RKO (cell line): Measurements from ENCODE around the gene MPV17.
"Not testable (repeated sequence)": the region's sequence is repeated elsewhere in the genome, so short reads cannot be mapped to it uniquely, and the experiment has no call there.

Experiments used
- DNase-seq: peaks from one replicate; pipeline ENCODE4 v3.0.0-alpha.2; 2016; ENCODE audit warnings: low spot score

MPV17 gene

GRCh38 chr2:27297195-27297594, 25.7 kb downstream of the MPV17 start:
- no peak for DNase-seq

- DNase-seq = no peak
Measured at GRCh38 chr2:27296481-27296880, 26.4 kb downstream of the MPV17 start.

- no peak for DNase-seq
Measured at GRCh38 chr2:27294928-27295327, 28.0 kb downstream of the MPV17 start.

GRCh38 chr2:27291865-27292264, 31.0 kb downstream of the MPV17 start:
- DNase-seq = no peak

- DNase-seq = no peak
Measured at GRCh38 chr2:27290549-27290948, 32.3 kb downstream of the MPV17 start.

- DNase-seq = no peak
Measured at GRCh38 chr2:27288610-27289009, 34.3 kb downstream of the MPV17 start.

- no peak for DNase-seq
Measured at GRCh38 chr2:27285481-27285880, 37.4 kb downstream of the MPV17 start.

GRCh38 chr2:27284996-27285395, 37.9 kb downstream of the MPV17 start:
- no peak for DNase-seq

GRCh38 chr2:27282892-27283291, 40.0 kb downstream of the MPV17 start:
- DNase-seq = no peak

GRCh38 chr2:27281855-27282559, 40.9 kb downstream of the MPV17 start, which contains the start of gene TRIM54:
Gene TRIM54 (plus strand): TSS chr2:27282429. CDS start chr2:27282732, 303 bp downstream.
- peak; percentile 15 for DNase-seq

- no peak for DNase-seq
Measured at GRCh38 chr2:27281442-27281841, 41.5 kb downstream of the MPV17 start.

- no peak for DNase-seq
Measured at GRCh38 chr2:27280826-27281225, 42.1 kb downstream of the MPV17 start.

GRCh38 chr2:27278010-27278409, 44.9 kb downstream of the MPV17 start:
- no peak for DNase-seq

- no peak for DNase-seq
Measured at GRCh38 chr2:27275211-27276150, 47.4 kb downstream of the MPV17 start, which contains the start of gene DNAJC5G. Gene DNAJC5G (plus strand): TSS chr2:27275433. CDS start chr2:27276729, 1,296 bp downstream.

GRCh38 chr2:27272537-27273522, 50.1 kb downstream of the MPV17 start:
- DNase-seq = not testable (repeated sequence)

GRCh38 chr2:27271631-27272340, 51.1 kb downstream of the MPV17 start:
- no peak for DNase-seq

- no peak for DNase-seq
Measured at GRCh38 chr2:27270670-27271069, 52.2 kb downstream of the MPV17 start.

GRCh38 chr2:27270131-27270530, 52.8 kb downstream of the MPV17 start:
- DNase-seq = no peak

GRCh38 chr2:27268296-27268695, 54.6 kb downstream of the MPV17 start:
- DNase-seq = not testable (repeated sequence)

- DNase-seq = no peak
Measured at GRCh38 chr2:27265536-27265870, 57.4 kb downstream of the MPV17 start.
